HL-60 (cell line): Measurements from ENCODE around the gene GLIS1.

Experiments used
- DNase-seq, 2 experiments: peaks; one replicate each; pipeline ENCODE4 v3.0.0-alpha.2; 2010 to 2020; ENCODE audit warnings: low read depth in 1 of 2, low spot score in 1 of 2
- H3K27ac ChIP-seq: fragments of 250-450 bp; sonication (Bioruptor Pico); replicated peaks from 2 replicates; pipeline ENCODE4 v1.5.1; 2020; ENCODE audit warnings: mild to moderate bottlenecking, moderate library complexity
- H3K27me3 ChIP-seq: fragments of 250-450 bp; sonication (Bioruptor Pico); 2 replicates; pipeline ENCODE4 v1.5.1; 2021; ENCODE audit warnings: mild to moderate bottlenecking, moderate library complexity; ENCODE audit not compliant: insufficient read depth, poor library complexity, severe bottlenecking
- H3K4me3 ChIP-seq: replicated peaks from 2 replicates; pipeline ENCODE4 v1.5.1; 2011; ENCODE audit warnings: mild to moderate bottlenecking, control low read depth, low read length; ENCODE audit not compliant: insufficient read depth
- CTCF ChIP-seq: IDR thresholded peaks from one replicate; pipeline ENCODE4 v1.5.1; 2011; ENCODE audit warnings: low read length, control low read depth, inconsistent platforms; ENCODE audit not compliant: insufficient read depth
- GABPA ChIP-seq: IDR thresholded peaks from 2 replicates; pipeline ENCODE4 v1.6.1; 2012; ENCODE audit warnings: low read depth
- POLR2AphosphoS5 ChIP-seq: IDR thresholded peaks from 2 replicates; pipeline ENCODE4 v1.6.1; 2012; ENCODE audit warnings: low read depth
- REST ChIP-seq: IDR thresholded peaks from 2 replicates; pipeline ENCODE4 v1.6.1; 2012; ENCODE audit warnings: low read depth; ENCODE audit not compliant: insufficient replicate concordance
- SPI1 ChIP-seq: IDR thresholded peaks from 2 replicates; pipeline ENCODE4 v1.6.1; 2012; ENCODE audit warnings: low read depth, mild to moderate bottlenecking, borderline replicate concordance

Gene GLIS1

GRCh38 chr1:53540604-53541262 is 198.2 kb downstream of the GLIS1 start:
- H3K27ac ChIP-seq = no peak overlapping the region
- H3K4me3 ChIP-seq = no peak overlapping the region
- no peaks in the 10 kb centered on the region for H3K27me3 ChIP-seq
- no peak for TF ChIP-seq POLR2AphosphoS5
- no peak for TF ChIP-seq REST
- TF ChIP-seq CTCF = no peak
- DNase-seq = no peak

GRCh38 chr1:53539711-53540603 is 199.0 kb downstream of the GLIS1 start:
- H3K4me3 ChIP-seq = no peak overlapping the region
- H3K27ac ChIP-seq = no peak overlapping the region
- no peak for DNase-seq
- H3K27me3 ChIP-seq = no peaks in the 10 kb centered on the region
- TF ChIP-seq CTCF (no peak), SPI1 (no peak), GABPA (no peak), POLR2AphosphoS5 (no peak), REST (no peak)

- TF ChIP-seq CTCF = no peak
- no peak for TF ChIP-seq REST
- no peak for TF ChIP-seq GABPA
- TF ChIP-seq SPI1 = no peak
- TF ChIP-seq POLR2AphosphoS5 = no peak
- H3K4me3 ChIP-seq = no peak overlapping the region
- no peak overlapping the region for H3K27ac ChIP-seq
- H3K27me3 ChIP-seq = no peaks in the 10 kb centered on the region
- no peak for DNase-seq
Measured at GRCh38 chr1:53539226-53539625, 199.7 kb downstream of the GLIS1 start.
